Skeletal muscle satellite cell (primary cell): ENCODE results near the gene COL24A1.

Experiments
- H3K27me3 ChIP-seq: 2 replicates; pipeline ENCODE4 v1.7.0; 2013; ENCODE audit warnings: low read length; ENCODE audit not compliant: control insufficient read depth, insufficient read depth
- H3K36me3 ChIP-seq: 2 replicates; pipeline ENCODE4 v1.7.0; 2013; ENCODE audit warnings: mild to moderate bottlenecking, control low read depth, low read length; ENCODE audit not compliant: insufficient read depth
- H3K4me1 ChIP-seq: 2 replicates; pipeline ENCODE4 v1.7.0; 2013; ENCODE audit warnings: low read length; ENCODE audit not compliant: control insufficient read depth, insufficient read depth
- H3K4me2 ChIP-seq: 2 replicates; pipeline ENCODE4 v1.7.0; 2013; ENCODE audit warnings: mild to moderate bottlenecking, low read length
- H3K4me3 ChIP-seq: 2 replicates; pipeline ENCODE4 v1.7.0; 2013; ENCODE audit warnings: low read length
- H3K9ac ChIP-seq: 2 replicates; pipeline ENCODE4 v1.7.0; 2013; ENCODE audit warnings: mild to moderate bottlenecking, low read depth, low read length, moderate library complexity
- H3K9me3 ChIP-seq: replicated peaks from 2 replicates; pipeline ENCODE4 v1.7.0; 2013; ENCODE audit warnings: mild to moderate bottlenecking, control low read depth, low read length

The COL24A1 gene

DNA sequence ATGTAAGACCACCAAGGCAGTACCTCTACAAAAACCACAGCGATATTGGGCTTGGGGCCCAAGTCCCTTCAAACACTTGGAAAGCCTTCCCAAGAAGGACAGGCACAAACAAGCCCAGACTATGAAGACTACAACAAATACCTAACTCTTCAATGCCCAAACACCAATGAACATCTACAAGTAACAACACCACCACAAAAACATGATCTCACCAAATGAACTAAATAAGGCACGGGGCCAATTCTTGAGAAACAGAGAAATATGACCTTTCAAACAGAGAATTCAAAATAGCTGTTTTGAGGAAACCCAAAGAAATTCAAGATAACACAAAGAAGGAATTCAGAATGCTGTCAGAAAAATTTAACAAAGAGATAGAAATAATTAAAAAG is 86.8 kb downstream of the COL24A1 start:
- no peak overlapping the region for H3K4me3 ChIP-seq
- no peaks in the 10 kb centered on the region for H3K9me3 ChIP-seq
- no peak overlapping the region for H3K4me2 ChIP-seq
- no peak overlapping the region for H3K9ac ChIP-seq
- peaks cover 22% of the 10 kb centered on the region for H3K4me1 ChIP-seq
- H3K27me3 ChIP-seq: no peaks in the 10 kb centered on the region
- H3K36me3 ChIP-seq: no peaks in the 10 kb centered on the region

DNA sequence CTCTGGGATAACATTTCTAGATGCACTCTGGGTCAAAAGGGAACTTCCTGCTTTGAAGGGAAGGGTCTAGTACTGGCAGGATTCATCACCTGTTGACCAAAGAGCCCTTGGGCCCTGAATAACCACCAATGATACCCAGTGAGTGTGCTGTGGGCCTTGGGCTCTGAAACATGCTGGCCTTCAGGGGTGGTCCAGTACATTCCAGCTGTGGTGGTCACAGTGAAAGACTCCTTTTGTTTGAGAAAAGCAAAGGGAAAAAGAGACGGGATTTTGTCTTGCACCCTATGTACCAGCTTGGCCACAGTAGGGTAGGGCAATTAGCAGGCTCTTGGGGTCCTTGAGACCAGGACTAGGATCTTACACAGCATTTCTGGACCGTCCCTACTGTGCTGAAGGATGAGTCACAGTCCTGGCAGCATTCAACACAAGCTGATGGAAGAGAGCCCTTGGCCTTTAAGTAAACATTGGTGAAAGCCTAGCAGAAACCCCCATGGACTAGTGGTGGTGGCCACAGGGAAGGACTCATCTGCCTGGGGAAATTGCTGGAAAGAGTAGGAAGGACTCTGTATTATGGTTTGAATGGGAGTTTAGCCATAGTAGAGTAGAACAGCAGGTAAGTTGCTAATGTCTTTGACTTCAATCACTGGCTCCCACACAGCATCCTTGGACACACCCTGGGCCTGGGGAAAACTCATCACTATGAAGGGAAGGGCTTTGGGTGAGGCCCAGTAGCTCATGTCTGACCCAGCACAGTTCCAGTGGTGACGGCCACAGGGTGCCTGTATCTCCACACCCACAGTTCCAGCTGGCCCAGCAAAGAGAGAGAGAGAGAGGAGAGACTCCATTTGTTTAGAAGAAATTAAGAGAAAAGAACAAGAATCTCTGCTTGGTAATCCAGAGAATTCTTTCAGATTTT is 87.5 kb downstream of the COL24A1 start:
- Histone ChIP-seq H3K27me3 (no peaks in the 10 kb centered on the region), H3K4me3 (no peak overlapping the region), H3K9ac (no peak overlapping the region), H3K9me3 (no peaks in the 10 kb centered on the region), H3K36me3 (no peaks in the 10 kb centered on the region), H3K4me1 (peaks cover 22% of the 10 kb centered on the region), H3K4me2 (no peak overlapping the region)

DNA sequence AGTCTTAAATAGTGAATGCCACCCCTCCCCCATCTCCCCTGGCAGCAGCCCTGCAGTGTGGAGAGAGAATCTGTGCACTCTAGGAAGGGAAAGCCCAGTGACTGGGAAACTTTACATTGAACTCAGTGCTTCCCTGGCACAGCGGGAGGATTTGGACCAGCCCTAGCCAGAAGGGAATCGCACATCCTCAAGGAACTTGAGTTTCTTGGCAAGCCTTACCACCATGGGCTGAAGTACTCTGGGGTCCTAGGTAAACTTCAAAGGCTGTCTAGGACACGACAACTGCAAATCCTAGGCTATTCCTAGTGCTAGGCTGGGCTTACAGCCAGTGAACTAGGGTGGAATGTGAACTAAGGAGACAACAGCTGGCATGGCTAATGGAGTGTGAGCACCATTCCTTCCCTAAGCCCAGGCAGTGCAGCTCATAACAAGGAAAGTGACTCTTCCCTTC is 88.3 kb downstream of the COL24A1 start:
- Histone ChIP-seq H3K4me3 (no peak overlapping the region), H3K9me3 (no peaks in the 10 kb centered on the region), H3K4me2 (no peak overlapping the region), H3K27me3 (no peaks in the 10 kb centered on the region), H3K4me1 (peaks cover 22% of the 10 kb centered on the region), H3K36me3 (no peaks in the 10 kb centered on the region), H3K9ac (no peak overlapping the region)

DNA sequence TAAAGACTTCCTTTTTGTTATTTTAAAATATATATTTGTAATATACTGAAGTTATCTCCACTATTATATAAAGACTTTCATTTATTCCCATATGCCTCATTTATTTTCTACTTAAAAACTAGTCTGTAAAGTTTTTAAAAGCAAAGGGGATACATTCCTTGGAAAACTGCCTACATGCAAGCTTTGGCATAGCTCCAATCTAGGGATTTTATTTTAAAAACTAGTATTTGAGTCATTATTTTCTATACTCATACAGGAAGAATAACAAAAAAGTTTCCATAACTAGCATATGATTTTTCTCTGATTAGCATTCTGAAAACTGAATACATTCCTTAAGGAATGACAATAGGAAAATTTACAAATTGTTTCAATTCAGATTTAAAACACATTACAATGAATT is 88.9 kb downstream of the COL24A1 start:
- Histone ChIP-seq H3K9me3 (no peaks in the 10 kb centered on the region), H3K27me3 (no peaks in the 10 kb centered on the region), H3K36me3 (no peaks in the 10 kb centered on the region)

DNA sequence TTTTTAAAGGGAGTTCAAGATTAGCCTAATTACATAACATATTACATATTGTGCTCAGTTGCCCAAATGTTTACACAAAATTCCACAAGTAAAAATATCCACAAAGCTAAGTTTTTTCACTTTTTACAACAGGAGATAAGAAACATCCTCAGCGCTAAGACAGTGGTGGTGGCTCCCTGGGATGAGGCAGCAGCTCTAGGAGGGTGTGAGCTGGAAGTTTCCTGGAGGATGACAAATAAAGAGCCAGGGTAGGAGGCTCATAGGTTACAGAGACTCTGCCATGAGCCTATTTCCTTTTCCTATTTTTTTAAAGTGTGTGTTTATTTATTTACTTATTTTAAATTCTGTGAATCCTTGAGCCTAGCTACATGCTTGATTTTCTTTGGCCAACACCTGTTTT is 91.7 kb downstream of the COL24A1 start:
- Histone ChIP-seq H3K9ac (no peak overlapping the region), H3K4me1 (peaks cover 33% of the 10 kb centered on the region), H3K9me3 (no peaks in the 10 kb centered on the region), H3K27me3 (no peaks in the 10 kb centered on the region), H3K36me3 (no peaks in the 10 kb centered on the region), H3K4me3 (no peak overlapping the region), H3K4me2 (no peak overlapping the region)

More for the DNA sequence above, 88.9 kb downstream of the COL24A1 start:
- H3K4me2 ChIP-seq: peak overlapping the region; percentile 26
- no peak overlapping the region for H3K9ac ChIP-seq
- H3K4me3 ChIP-seq: no peak overlapping the region
- peaks cover 23% of the 10 kb centered on the region for H3K4me1 ChIP-seq

DNA sequence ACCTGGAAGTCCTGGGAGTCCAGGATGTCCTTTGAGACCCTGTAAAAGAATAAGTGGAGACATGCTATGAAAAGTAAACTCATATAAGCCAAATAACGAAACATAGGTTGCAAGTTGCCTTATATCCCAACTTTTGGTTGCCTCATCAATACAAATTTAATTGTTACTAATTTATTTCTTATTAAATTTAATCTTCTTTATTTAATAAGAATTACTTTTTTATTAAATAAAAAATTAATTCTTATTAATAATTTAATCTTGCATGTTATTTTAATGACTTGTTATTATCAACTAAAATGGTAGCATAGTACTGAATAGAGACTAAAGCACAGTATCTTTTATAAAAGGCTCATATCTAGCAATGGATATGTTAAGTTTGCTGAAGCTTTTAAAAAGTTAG is 92.9 kb downstream of the COL24A1 start:
- no peaks in the 10 kb centered on the region for H3K27me3 ChIP-seq
- H3K4me2 ChIP-seq: no peak overlapping the region
- H3K9ac ChIP-seq: no peak overlapping the region
- no peaks in the 10 kb centered on the region for H3K9me3 ChIP-seq
- no peak overlapping the region for H3K4me3 ChIP-seq
- H3K36me3 ChIP-seq: no peaks in the 10 kb centered on the region
- peaks cover 23% of the 10 kb centered on the region for H3K4me1 ChIP-seq

DNA sequence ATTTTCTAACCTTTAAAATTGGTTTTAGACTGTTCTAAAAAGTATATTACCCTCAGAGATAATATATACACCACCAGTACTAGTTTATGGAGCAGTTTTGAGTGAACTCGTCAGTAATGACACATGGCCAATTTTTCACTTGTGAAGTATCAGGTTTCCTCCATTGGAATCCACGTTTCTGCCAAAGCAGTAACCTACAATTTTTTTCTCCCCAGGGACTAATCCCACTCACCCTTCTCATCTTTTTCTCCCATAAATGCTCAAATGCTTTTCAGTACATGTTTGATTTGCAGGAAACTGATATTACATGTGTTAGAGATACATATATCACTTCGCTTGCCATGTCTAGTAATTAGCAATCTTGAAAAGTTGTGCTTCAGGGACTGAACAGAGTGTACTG is 94.1 kb downstream of the COL24A1 start:
- Histone ChIP-seq H3K27me3 (no peaks in the 10 kb centered on the region), H3K9ac (no peak overlapping the region), H3K4me2 (no peak overlapping the region), H3K4me3 (no peak overlapping the region), H3K36me3 (no peaks in the 10 kb centered on the region), H3K4me1 (peaks cover 11% of the 10 kb centered on the region), H3K9me3 (no peaks in the 10 kb centered on the region)

DNA sequence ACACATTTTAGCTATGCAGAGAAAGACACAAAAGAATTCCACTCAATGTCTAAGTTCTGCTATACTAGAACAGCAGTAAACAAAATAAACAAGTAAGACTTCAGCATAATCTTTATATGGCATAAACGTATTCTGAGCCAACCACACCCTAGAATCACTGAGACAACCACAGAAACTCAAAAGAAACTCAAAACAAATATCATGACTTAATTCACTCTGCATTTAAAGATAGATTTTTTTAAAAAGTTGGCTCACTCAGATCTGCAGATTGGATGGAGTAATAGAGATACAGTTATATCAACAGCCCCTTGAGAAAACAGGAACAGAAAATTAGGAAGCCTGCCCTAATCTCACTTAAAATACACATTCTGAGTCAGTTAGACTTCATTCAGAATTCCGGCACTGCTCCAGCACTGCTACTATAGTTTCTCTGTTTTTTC is 95.0 kb downstream of the COL24A1 start:
- Histone ChIP-seq H3K9ac (no peak overlapping the region), H3K27me3 (no peaks in the 10 kb centered on the region), H3K9me3 (no peaks in the 10 kb centered on the region), H3K4me1 (peaks cover 11% of the 10 kb centered on the region), H3K4me3 (no peak overlapping the region), H3K4me2 (no peak overlapping the region), H3K36me3 (no peaks in the 10 kb centered on the region)

DNA sequence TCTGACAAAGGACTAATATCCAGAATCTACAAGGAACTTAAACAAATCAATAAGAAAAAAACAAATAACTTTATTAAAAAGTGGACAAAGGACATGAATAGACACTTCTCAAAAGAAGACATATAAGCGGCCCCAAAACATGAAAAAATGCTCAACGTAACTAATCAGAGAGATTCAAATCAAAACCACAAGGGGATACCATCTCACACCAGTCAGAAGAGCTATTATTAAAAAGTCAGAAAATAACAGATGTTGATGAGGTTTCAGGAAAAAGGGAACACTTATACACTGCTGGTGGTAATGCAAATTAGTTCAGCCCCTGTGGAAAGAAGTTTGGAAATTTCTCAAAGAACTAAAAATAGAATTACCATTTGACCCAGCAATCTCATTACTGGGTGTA is 102.2 kb downstream of the COL24A1 start:
- no peaks in the 10 kb centered on the region for H3K4me1 ChIP-seq
- H3K9ac ChIP-seq: no peak overlapping the region
- H3K9me3 ChIP-seq: no peaks in the 10 kb centered on the region
- H3K27me3 ChIP-seq: no peaks in the 10 kb centered on the region
- H3K36me3 ChIP-seq: no peaks in the 10 kb centered on the region
- no peak overlapping the region for H3K4me2 ChIP-seq
- no peak overlapping the region for H3K4me3 ChIP-seq

DNA sequence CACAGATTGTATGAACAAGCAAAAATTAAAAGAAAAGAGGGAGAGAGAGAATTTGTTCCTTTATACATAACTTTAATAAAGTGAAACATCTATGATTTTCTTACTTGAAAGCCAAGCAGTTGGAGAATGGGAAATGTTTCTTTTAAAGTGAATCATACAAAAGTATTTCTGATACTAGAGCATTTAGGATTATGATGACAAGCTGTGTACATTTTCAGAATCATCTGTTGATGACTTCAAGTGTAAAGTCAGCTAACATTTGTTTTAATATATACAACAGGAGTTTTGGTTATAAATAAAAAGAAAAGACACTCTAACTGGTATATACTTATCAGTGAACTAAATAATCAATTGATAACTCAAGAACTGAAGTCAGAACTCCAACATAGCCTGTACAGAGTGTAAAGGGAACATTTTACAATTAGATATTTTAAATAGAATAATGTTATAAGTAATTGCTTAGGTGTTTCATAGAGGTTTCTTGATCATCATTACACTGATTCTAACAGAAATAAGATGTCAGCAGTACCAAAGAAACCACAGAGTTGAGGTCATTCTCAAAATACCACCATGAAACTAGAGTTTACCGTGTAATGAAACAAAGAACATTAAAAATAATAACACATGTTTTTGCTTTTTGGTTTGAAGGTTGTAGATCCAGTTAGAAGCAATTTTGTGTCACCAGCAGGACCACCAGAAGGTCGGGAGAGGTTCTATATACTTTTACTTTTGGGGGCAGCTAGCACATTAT is 103.4 kb downstream of the COL24A1 start:
- H3K9me3 ChIP-seq: no peaks in the 10 kb centered on the region
- no peaks in the 10 kb centered on the region for H3K4me1 ChIP-seq
- H3K4me2 ChIP-seq: no peak overlapping the region
- H3K27me3 ChIP-seq: no peaks in the 10 kb centered on the region
- no peak overlapping the region for H3K4me3 ChIP-seq
- H3K36me3 ChIP-seq: no peaks in the 10 kb centered on the region
- no peak overlapping the region for H3K9ac ChIP-seq

DNA sequence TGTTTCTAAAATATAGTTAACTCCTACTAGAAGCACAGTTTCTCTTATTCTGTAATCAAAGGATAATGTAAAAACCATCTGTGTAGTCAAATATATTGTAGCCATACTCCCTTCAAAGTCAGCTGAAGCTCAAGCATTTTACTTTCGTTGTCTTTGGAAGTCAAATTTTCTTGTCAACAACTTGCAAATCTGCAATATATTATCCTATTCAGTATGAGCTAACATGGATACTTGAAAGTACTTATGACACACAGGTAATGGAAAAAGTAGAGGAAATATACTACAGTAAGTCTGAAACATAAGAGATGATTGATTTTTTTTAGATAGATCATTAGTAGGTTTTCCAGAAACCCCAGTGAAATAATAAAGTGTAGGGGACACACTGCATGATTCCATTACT is 121.5 kb downstream of the COL24A1 start:
- no peaks in the 10 kb centered on the region for H3K4me1 ChIP-seq

More for the DNA sequence above, 121.5 kb downstream of the COL24A1 start:
- Histone ChIP-seq H3K9ac (no peak overlapping the region), H3K36me3 (no peaks in the 10 kb centered on the region), H3K9me3 (no peaks in the 10 kb centered on the region), H3K27me3 (no peaks in the 10 kb centered on the region), H3K4me3 (no peak overlapping the region), H3K4me2 (no peak overlapping the region)
